HEK293T (cell line): ENCODE measurements around the gene TMSB4X.

Experiments
- FOXA1 ChIP-seq: fragments of 450-650 bp; IDR thresholded peaks from 2 replicates; pipeline ENCODE4 v1.6.1; 2016; ENCODE audit warnings: mild to moderate bottlenecking
- SUZ12 ChIP-seq: fragments of 450-650 bp; IDR thresholded peaks from 2 replicates; pipeline ENCODE4 v1.6.1; 2016; ENCODE audit warnings: mild to moderate bottlenecking

- no peak for TF ChIP-seq FOXA1
- no peak for TF ChIP-seq SUZ12
Observed at GRCh38 chrX:12997906-12998687, 23.2 kb downstream of the TMSB4X start.
